Hippocampal formation (tissue), 2 donors: ENCODE data around the gene RAF1.
"Not testable (repeated sequence)": the region's sequence is repeated elsewhere in the genome, so short reads cannot be mapped to it uniquely, and the experiment has no call there.

ENCODE experiments used
- DNase-seq, 2 donors: peaks; one replicate each; lab custom pipeline; 2025; lab: John Stamatoyannopoulos, UW

Gene RAF1

GRCh38 chr3:12675115-12675810 lies 11.3 kb upstream of the RAF1 start:
- DNase-seq: no peak

DNA sequence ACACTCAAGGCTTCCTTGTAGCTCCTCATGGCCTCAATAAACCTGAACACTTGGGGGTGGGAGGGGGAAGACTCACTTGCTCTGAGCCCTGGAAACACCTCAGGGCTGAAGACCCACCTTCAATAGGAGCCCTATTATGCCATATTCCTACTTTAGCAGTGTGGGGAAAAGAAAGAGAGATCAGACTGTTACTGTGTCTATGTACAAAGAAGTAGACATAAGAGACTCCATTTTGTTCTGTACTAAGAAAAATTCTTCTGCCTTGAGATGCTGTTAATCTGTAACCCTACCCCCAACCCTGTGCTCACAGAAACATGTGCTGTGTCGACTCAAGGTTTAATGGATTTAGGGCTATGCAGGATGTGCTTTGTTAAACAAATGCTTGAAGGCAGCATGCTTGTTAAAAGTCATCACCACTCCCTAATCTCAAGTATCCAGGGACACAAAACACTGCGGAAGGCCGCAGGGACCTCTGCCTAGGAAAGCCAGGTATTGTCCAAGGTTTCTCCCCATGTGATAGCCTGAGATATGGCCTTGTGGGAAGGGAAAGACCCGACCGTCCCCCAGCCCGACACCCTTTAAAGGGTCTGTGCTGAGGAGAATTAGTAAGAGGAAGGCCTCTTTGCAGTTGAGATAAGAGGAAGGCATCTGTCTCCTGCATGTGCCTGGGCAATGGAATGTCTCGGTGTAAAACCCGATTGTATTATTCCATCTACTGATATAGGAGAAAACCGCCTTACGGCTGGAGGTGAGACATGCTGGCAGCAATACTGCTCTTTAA lies 10.2 kb upstream of the RAF1 start:
- DNase-seq: not testable (repeated sequence)

DNA sequence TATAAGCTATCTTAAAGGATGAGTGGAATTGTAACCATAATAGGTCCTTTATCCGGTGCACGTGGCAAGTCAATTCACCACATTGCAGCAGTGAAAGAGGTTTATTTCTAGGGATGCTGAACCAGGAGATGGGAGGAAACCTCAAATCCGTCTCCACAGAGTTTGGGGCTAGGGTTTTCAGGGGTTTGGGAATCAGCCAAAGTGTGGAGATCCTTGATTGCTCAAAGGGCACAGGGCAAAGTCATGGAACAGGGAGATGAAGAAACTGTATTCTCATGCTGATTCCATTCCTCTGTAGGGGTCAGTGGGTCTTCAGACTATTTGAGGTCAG lies 7.2 kb upstream of the RAF1 start:
- no peak for DNase-seq

DNA sequence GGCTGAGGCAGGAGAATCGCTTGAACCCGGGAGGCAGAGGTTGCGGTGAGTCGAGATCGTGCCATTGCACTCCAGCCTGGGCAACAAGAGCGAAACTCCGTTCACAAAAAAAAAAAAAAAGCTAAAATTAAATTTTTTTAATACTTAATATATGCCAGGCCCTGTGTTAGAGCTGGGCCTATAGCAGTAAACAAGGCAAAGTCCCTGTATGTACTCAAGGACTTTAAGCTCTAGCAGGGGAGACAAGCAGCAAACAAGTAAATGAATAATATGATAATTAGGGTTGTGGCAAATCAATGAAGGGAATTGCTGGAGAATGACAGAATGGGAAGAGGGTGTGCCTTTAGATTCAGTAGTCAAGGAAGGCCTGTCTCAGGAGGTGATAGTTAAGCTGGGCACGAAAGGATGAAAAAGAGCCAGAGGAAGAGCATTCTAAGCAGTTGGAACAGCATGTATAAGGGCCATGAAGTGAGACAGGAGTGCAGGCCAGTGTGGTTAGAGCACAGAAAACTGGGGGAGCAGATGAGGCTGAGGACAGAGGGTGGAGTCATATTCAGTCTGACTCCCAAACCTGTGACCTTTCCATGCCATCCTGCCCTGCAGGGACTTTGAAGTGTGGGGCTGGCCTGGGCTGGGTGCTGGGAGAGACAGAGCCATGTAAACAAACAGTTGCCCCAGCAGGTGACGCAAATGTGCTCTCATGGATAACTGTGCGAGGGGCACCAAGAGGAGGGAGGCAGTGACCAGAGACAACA lies 6.6 kb upstream of the RAF1 start:
- DNase-seq: no peak

GRCh38 chr3:12663401-12663935 lies 449 bp downstream of the RAF1 start:
- DNase-seq: no peak

DNA sequence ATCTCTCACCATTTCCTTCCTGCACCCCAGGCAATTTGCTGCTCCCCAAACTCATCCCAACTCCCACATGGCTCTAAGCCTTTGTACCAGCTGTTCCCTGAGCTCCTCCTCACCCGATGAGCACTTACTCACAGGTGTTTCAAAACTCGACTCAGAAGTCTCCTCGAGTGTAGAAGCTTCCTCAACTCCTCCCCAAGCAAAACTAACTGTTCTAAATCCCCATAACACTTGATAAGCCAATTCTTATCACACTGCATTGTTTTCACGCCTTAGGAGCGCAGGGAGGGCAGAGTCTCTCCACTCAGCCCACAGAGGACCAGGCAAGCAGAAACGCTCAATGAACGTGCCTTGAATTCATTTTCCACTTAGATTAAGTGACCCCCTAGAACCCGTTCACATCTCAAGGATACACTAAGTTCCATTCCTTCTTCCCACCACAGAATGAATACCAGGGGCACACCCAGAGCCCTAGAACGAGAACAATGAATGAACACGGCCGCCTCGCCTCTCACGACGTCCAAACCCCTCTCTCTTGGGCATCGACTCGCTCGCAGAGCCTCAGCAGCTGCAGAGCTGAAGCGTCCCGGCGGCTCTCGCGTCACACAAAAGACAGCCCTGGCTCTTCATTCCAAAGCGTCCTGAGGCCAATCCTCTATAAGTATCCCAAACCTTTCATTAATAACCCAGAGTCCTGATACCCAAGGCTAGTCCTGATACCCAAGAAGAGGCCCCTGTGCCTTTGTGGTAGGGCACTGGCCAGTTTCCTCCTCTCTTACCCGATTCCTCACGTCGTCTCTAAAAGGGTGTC lies 1.1 kb downstream of the RAF1 start:
- DNase-seq: peak in 1 of 2 donors; percentile 49

DNA sequence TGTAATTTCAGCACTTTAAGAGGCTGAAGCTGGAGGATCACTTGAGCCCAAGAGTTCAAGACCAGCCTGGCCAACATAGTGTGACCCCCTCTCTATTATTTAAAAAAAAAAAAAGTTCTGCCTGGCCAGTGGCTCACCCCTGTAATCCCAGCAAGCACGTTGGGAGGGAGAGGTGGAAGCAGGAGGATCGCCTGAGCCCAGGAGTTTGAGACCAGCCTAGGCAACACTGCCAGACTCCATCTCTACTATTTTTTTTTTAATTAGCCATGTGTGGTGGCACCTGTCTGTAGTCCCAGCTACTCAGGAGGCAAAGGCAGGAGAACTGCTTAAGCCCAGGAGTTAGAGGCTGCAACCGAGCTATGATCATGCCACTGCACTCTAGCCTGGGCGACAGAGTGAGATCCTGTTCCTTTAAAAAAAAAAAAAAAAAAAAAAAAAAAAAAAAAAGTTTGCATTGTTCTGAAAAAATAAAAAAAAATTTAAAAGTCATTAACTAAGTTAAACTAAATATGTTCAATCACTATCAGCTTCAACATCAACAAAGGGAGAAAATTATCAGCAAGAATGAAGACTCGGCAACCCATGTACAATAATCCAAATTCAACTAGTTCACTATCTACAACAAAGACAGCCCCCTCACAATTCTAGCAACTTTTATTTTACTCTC lies 1.9 kb downstream of the RAF1 start:
- DNase-seq: no peak

DNA sequence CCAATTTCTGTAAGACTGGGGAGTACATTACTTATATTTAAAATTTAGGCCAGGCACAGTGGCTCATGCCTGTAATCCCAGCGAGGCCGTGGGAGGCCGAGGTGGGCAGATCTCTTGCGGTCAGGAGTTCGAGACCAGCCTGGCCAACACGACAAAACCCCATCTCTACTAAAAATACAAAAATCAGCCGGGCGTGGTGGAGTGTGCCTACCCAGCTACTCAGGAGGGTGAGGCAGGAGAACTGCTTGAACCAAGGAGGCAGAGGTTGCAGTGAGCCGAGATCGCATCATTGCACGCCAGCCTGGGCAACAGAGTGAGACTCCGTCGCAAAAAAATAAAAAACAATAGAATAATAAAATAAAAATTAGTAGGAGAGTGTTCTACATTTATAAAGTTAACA lies 2.5 kb downstream of the RAF1 start:
- DNase-seq: not testable (repeated sequence)

GRCh38 chr3:12660196-12660595 lies 3.7 kb downstream of the RAF1 start:
- no peak for DNase-seq

DNA sequence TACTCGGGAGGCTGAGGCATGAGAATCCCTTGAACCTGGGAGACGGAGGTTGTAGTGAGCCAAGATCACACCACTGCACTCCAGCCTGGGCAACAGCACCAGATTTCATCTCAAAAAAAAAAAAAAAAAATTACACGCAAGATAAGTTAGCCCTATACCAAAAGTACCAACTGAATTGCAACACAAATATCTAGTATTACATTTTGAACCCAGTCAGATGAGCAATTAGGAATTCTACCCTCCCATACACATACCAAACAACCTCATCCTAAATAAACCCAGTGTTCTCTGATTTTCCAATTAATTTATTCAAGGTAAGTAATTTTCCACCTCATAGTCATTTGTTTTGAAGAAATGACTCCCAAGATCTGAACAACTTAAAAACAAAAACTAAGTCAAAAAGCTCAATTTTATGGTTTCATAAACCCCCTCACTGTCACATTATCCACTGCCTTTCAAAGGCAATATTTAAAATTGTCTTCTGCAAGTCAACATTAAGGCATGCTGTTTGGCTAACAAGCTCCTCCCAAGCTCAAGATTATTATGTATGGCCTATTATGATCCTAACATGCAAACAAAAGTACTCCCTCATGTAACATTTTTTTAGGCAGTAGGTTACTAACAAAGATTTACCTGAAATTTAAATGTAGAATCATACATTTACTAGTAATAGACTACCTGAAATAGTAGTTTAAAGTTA lies 4.5 kb downstream of the RAF1 start:
- DNase-seq: no peak

DNA sequence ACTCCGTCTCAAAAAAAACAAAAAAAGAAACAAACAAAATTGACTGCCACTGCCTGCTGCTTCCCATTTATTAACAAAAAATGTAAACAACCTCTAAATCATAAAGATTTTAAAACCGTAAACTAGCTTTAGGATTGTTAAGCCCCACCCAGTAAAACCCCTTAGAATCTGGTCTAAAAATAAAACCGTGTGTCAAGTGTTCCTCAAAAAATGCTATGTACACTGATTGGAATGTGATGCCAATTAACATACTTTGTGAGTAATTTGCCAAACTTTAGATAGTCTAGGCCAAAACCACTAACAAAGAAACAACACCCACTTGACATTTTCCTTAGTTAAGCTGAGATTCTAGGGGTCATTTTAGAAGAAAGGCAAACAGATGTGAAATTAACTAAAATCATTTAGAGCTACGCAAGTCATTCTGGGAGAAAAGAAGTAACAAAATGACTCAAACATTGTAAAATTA lies 5.3 kb downstream of the RAF1 start:
- DNase-seq: no peak

DNA sequence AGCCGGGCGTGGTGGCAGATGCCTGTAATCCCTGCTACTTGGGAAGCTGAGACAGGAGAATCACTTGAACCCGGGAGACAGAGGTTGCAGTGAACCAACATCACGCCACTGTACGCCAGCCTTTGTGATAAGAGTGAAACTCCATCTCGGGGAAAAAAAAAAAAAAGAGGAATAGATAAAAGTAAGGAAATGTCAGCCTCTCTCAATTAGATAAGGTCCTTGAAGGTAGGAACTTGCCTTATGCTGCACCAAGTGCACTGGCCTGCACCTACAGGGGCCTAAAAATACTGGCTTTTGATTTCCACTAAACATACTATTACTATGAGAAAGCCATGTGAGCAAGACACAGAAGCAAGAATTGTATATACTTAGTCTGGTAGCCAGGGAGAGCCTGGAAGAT lies 7.1 kb downstream of the RAF1 start:
- DNase-seq: no peak

DNA sequence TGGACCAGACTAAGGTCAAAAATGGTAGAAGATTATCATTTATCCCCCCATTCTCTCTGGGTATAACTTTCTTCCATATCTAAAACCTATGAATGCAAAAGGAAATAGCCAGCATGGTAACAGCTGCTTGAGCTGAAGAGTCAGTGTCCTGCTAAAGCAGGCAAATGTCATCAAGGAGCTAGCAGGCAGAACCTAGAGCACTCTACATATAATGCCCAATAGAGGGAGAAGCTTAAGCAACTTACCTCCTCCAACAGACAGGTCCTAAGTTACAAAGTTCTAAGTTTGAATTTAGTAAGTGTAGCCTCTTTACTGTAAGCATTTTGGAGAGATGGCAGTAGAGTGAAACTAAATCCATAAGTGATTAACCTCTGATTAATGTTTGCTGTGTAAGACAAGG lies 7.7 kb downstream of the RAF1 start:
- no peak for DNase-seq

- no peak for DNase-seq
These were observed 8.2 kb downstream of the RAF1 start for GRCh38 chr3:12655701-12656100.

- DNase-seq: no peak
These were observed 10.2 kb downstream of the RAF1 start for GRCh38 chr3:12653747-12654146.

- no peak for DNase-seq
These were observed 15.4 kb downstream of the RAF1 start for GRCh38 chr3:12648384-12648959.

GRCh38 chr3:12644331-12644937 lies 19.5 kb downstream of the RAF1 start:
- DNase-seq: no peak

GRCh38 chr3:12643724-12644123 lies 20.2 kb downstream of the RAF1 start:
- DNase-seq: no peak

DNA sequence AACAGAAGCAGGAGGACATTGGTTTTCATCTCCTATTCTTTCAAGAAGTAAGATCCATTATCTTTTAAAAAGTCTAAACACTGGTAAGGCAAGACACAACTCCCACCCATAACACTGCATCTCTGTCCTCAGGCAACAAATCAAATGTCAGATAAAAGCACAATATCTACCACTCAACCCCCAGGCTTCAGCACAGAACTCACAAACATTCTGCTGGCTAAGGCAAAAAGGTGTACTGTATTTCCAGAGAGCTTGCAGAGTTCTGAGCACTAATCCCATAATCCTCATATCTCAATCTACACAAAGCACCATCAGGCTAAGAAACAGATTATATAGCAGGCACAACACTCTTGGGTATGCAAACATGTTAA lies 20.9 kb downstream of the RAF1 start:
- DNase-seq: no peak

DNA sequence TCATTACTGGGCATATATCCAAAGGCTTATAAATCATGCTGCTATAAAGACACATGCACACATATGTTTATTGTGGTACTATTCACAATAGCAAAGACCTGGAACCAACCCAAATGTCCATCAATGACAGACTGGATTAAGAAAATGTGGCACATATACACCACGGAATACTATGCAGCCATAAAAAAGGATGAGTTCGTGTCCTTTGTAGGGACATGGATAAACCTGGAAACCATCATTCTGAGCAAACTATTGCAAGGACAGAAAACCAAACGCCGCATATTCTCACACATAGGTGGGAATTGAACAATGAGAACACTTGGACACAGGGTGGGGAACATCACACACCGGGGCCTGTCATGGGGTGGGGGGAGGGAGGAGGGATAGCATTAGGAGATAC lies 23.1 kb downstream of the RAF1 start:
- not testable (repeated sequence) for DNase-seq
